NCI-H2227 treated with DMSO at 0.1 percent for 48 hours (cell line): ENCODE measurements around the gene MCTP1.

Experiments
- DNase-seq: peaks from one replicate; lab custom pipeline; 2025; lab: John Stamatoyannopoulos, UW

Gene MCTP1

GRCh38 chr5:95072281-95072680 is 212.6 kb downstream of the MCTP1 start:
- no peak for DNase-seq

GRCh38 chr5:95070866-95071265 is 214.0 kb downstream of the MCTP1 start:
- no peak for DNase-seq

- DNase-seq = no peak
These were observed 214.4 kb downstream of the MCTP1 start for GRCh38 chr5:95070453-95070852.

- no peak for DNase-seq
These were observed 214.9 kb downstream of the MCTP1 start for GRCh38 chr5:95069948-95070347.

GRCh38 chr5:95069021-95069420 is 215.9 kb downstream of the MCTP1 start:
- DNase-seq = no peak

- DNase-seq = no peak
These were observed 216.5 kb downstream of the MCTP1 start for GRCh38 chr5:95068289-95068910.

GRCh38 chr5:95066048-95066447 is 218.8 kb downstream of the MCTP1 start:
- DNase-seq = no peak

- DNase-seq = no peak
These were observed 221.4 kb downstream of the MCTP1 start for GRCh38 chr5:95063492-95063891.

GRCh38 chr5:95060098-95060497 is 224.8 kb downstream of the MCTP1 start:
- DNase-seq = no peak

- DNase-seq = no peak
These were observed 225.3 kb downstream of the MCTP1 start for GRCh38 chr5:95059636-95060035.

- no peak for DNase-seq
These were observed 227.3 kb downstream of the MCTP1 start for GRCh38 chr5:95057615-95058014.

- DNase-seq = no peak
These were observed 231.6 kb downstream of the MCTP1 start for GRCh38 chr5:95053253-95053652.

GRCh38 chr5:95050708-95051107 is 234.2 kb downstream of the MCTP1 start:
- DNase-seq = no peak

- no peak for DNase-seq
These were observed 236.3 kb downstream of the MCTP1 start for GRCh38 chr5:95048628-95049027.

- DNase-seq = no peak
These were observed 239.5 kb downstream of the MCTP1 start for GRCh38 chr5:95045181-95045965.

- no peak for DNase-seq
These were observed 240.8 kb downstream of the MCTP1 start for GRCh38 chr5:95044096-95044495.

GRCh38 chr5:95043648-95044047 is 241.2 kb downstream of the MCTP1 start:
- no peak for DNase-seq

GRCh38 chr5:95043234-95043633 is 241.7 kb downstream of the MCTP1 start:
- DNase-seq = no peak

- no peak for DNase-seq
These were observed 242.9 kb downstream of the MCTP1 start for GRCh38 chr5:95042037-95042436.

GRCh38 chr5:95035891-95036685 is 248.8 kb downstream of the MCTP1 start:
- DNase-seq = no peak

- no peak for DNase-seq
These were observed 252.1 kb downstream of the MCTP1 start for GRCh38 chr5:95032801-95033200.

GRCh38 chr5:95029569-95030366 is 255.1 kb downstream of the MCTP1 start:
- no peak for DNase-seq
